HG03060 (cell line): Measurements from ENCODE around the gene NXPH3.
"Not testable (repeated sequence)": the region's sequence is repeated elsewhere in the genome, so short reads cannot be mapped to it uniquely, and the experiment has no call there.

Source experiments
- ATAC-seq: cut with Tn5 transposase; IDR thresholded peaks from one replicate; pipeline ENCODE4 v1.9.1; 2021; ENCODE audit warnings: low read depth, moderate number of reproducible peaks; ENCODE audit not compliant: unreplicated experiment

NXPH3 gene

GRCh38 chr17:49553676-49554335, 21.9 kb upstream of the NXPH3 start:
- no peak for ATAC-seq

- ATAC-seq: no peak
Measured at GRCh38 chr17:49554694-49555494, 20.8 kb upstream of the NXPH3 start.

- ATAC-seq: no peak
Measured at GRCh38 chr17:49555495-49556222, 20.0 kb upstream of the NXPH3 start.

- ATAC-seq: no peak
Measured at GRCh38 chr17:49556223-49556943, 19.3 kb upstream of the NXPH3 start.

GRCh38 chr17:49557312-49558024, 18.2 kb upstream of the NXPH3 start:
- no peak for ATAC-seq

GRCh38 chr17:49564638-49565037, 11.0 kb upstream of the NXPH3 start:
- no peak for ATAC-seq

- no peak for ATAC-seq
Measured at GRCh38 chr17:49565948-49566491, 9.7 kb upstream of the NXPH3 start.

- ATAC-seq: no peak
Measured at GRCh38 chr17:49566668-49567071, 9.0 kb upstream of the NXPH3 start.

GRCh38 chr17:49567104-49567521, 8.6 kb upstream of the NXPH3 start:
- no peak for ATAC-seq

GRCh38 chr17:49567871-49568694, 7.6 kb upstream of the NXPH3 start:
- no peak for ATAC-seq

GRCh38 chr17:49568695-49569047, 7.0 kb upstream of the NXPH3 start:
- not testable (repeated sequence) for ATAC-seq

- ATAC-seq: no peak
Measured at GRCh38 chr17:49570540-49571242, 5.0 kb upstream of the NXPH3 start.

- no peak for ATAC-seq
Measured at GRCh38 chr17:49571283-49571682, 4.4 kb upstream of the NXPH3 start.

GRCh38 chr17:49571764-49572163, 3.9 kb upstream of the NXPH3 start:
- no peak for ATAC-seq

- no peak for ATAC-seq
Measured at GRCh38 chr17:49572226-49572625, 3.4 kb upstream of the NXPH3 start.

- ATAC-seq: no peak
Measured at GRCh38 chr17:49572806-49573420, 2.8 kb upstream of the NXPH3 start.

- ATAC-seq: no peak
Measured at GRCh38 chr17:49573510-49574322, 2.0 kb upstream of the NXPH3 start.
